GM13977 (cell line): ENCODE results near the gene C10orf90.

ENCODE experiments used
- DNase-seq: peaks from one replicate; pipeline ENCODE4 v3.0.0; 2012; ENCODE audit warnings: low spot score
- CTCF ChIP-seq: IDR thresholded peaks from 2 replicates; pipeline ENCODE4 v1.5.1; 2012; ENCODE audit warnings: mild to moderate bottlenecking, control low read depth; ENCODE audit not compliant: insufficient read depth; ENCODE audit errors: extremely low read depth, missing control alignments
- in situ Hi-C: fragments of 300-500 bp; cut with MboI; formaldehyde crosslinking; loops from one replicate; pipeline ENCODE4 v1.12.0; 2022; ENCODE audit warnings: low sequenced_read_pairs, low pct_unique_long_range_greater_than_20kb, mixed read lengths, inconsistent platforms; ENCODE audit not compliant: unreplicated experiment

C10orf90 gene

GRCh38 chr10:126397640-126398382 lies 272.7 kb downstream of the C10orf90 start:
- in situ Hi-C loops: no loop called here
- TF ChIP-seq CTCF: no peak
- DNase-seq: no peak

GRCh38 chr10:126397156-126397555 lies 273.3 kb downstream of the C10orf90 start:
- DNase-seq: no peak
- in situ Hi-C loops: no loop called here
- TF ChIP-seq CTCF: no peak

GRCh38 chr10:126394948-126395347 lies 275.5 kb downstream of the C10orf90 start:
- no peak for DNase-seq
- in situ Hi-C loops: no loop called here
- no peak for TF ChIP-seq CTCF

GRCh38 chr10:126393076-126393475 lies 277.4 kb downstream of the C10orf90 start:
- in situ Hi-C loops: no loop called here
- no peak for DNase-seq
- no peak for TF ChIP-seq CTCF

GRCh38 chr10:126392469-126392868 lies 278.0 kb downstream of the C10orf90 start:
- TF ChIP-seq CTCF: no peak
- in situ Hi-C loops: no loop called here
- DNase-seq: no peak

GRCh38 chr10:126392068-126392467 lies 278.4 kb downstream of the C10orf90 start:
- in situ Hi-C loops: no loop called here
- TF ChIP-seq CTCF: no peak
- no peak for DNase-seq
